AG09319 (cell line): ENCODE results near the gene ANKS3.

Experiments
- DNase-seq: peaks from one replicate; pipeline ENCODE4 v3.0.0-alpha.2; 2010; ENCODE audit warnings: low read depth; ENCODE audit errors: extremely low read depth
- CTCF ChIP-seq: IDR thresholded peaks from 2 replicates; pipeline ENCODE4 v1.5.1; 2011; ENCODE audit warnings: low read depth, mild to moderate bottlenecking, inconsistent platforms, low read length, moderate library complexity

ANKS3 gene

GRCh38 chr16:4734730-4735535 is 862 bp upstream of the ANKS3 start:
- DNase-seq = peak; percentile 41

GRCh38 chr16:4733747-4734062 is 366 bp downstream of the ANKS3 start:
- TF ChIP-seq CTCF = no peak
- no peak for DNase-seq

More at GRCh38 chr16:4734730-4735535, 862 bp upstream of the ANKS3 start:
- no peak for TF ChIP-seq CTCF

- TF ChIP-seq CTCF = no peak
- DNase-seq = no peak
Measured at GRCh38 chr16:4733211-4733742, 794 bp downstream of the ANKS3 start.

- TF ChIP-seq CTCF = no peak
- DNase-seq = no peak
Measured at GRCh38 chr16:4729876-4730275, 4.2 kb downstream of the ANKS3 start.

GRCh38 chr16:4728676-4729075 is 5.4 kb downstream of the ANKS3 start:
- DNase-seq = no peak
- TF ChIP-seq CTCF = no peak

GRCh38 chr16:4726616-4727015 is 7.5 kb downstream of the ANKS3 start:
- TF ChIP-seq CTCF = no peak
- no peak for DNase-seq

GRCh38 chr16:4724661-4725270 is 9.3 kb downstream of the ANKS3 start:
- TF ChIP-seq CTCF = no peak
- DNase-seq = no peak
